GM12892 (cell line): ENCODE measurements around the gene ARHGAP10.

ENCODE experiments used
- DNase-seq: peaks from one replicate; pipeline ENCODE4 v3.0.0; 2011; ENCODE audit not compliant: insufficient read length
- FAIRE-seq: peaks from 2 replicates; lab custom pipeline; 2011; peaks lifted over from hg19 to GRCh38; lab: Jason Lieb, UNC
- POLR2A ChIP-seq: IDR thresholded peaks from 2 replicates; pipeline ENCODE4 v1.6.1; 2011; ENCODE audit warnings: low read depth, low read length, control low read depth
- POLR2AphosphoS5 ChIP-seq: IDR thresholded peaks from 2 replicates; pipeline ENCODE4 v1.6.1; 2011; ENCODE audit warnings: low read depth, low read length, control low read depth
- TAF1 ChIP-seq: IDR thresholded peaks from 2 replicates; pipeline ENCODE4 v1.6.1; 2011; ENCODE audit warnings: low read depth, mild to moderate bottlenecking, control low read depth, low read length, borderline replicate concordance

ARHGAP10 gene

DNA sequence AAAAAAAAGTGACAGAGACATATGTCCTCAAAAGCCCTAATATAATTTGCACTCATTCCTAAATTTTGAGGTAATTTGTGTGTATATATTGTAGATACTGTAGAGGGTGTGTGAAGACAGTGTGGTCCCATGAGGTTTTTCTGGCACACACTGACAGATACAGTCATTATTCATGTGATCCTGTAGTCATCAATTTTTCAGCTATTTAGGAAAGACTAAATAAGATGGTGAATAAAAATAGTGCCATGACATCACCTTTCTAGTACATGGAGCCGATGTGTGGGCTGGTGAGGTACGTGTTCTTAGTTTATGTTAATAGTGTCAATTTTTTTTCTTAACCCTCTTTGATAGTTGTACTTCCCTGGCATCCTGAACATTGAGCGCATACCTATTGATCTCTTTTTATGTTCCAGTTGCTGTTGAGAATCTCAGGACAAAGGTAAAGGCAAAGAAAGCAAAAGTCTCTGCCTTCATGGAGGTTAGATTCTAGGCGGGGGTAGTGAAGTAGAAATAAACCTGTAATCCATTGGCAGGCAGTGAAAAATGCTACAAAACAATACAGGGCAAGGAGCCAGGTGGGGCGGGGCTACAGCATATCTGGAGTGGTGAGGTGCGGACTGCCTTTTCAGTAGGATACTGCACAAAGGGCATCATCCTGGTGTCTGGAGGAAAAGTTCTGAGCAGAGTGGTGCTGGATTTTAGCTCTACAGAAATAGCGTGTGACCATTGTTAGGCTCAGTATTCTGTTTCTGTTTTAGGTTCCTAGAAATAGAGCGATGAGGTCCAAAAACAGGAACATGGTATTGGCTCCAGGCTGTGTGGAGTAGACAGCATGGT is 93.8 kb downstream of the ARHGAP10 start:
- TF ChIP-seq POLR2AphosphoS5 (no peak), POLR2A (no peak)
- no peak for FAIRE-seq
- no peak for DNase-seq

DNA sequence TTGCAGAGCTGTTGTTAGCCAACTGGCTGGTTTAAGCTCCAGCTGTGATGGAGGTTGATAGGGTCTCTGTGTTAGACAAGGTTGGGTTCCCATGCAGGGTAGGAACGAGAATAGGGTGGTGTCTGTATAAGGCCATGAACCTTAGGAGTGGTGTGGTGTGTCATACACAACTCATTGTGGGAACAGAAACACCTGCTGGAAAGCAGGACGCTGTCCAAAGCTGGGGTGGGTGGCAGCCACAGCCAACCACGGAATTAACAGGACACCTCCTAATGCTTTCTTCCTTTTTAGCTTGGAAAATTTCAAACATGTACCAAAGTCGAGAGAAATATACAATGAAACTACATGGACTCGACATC is 94.4 kb downstream of the ARHGAP10 start:
- no peak for DNase-seq
- FAIRE-seq: no peak
- TF ChIP-seq POLR2AphosphoS5 (no peak), TAF1 (no peak), POLR2A (no peak)

DNA sequence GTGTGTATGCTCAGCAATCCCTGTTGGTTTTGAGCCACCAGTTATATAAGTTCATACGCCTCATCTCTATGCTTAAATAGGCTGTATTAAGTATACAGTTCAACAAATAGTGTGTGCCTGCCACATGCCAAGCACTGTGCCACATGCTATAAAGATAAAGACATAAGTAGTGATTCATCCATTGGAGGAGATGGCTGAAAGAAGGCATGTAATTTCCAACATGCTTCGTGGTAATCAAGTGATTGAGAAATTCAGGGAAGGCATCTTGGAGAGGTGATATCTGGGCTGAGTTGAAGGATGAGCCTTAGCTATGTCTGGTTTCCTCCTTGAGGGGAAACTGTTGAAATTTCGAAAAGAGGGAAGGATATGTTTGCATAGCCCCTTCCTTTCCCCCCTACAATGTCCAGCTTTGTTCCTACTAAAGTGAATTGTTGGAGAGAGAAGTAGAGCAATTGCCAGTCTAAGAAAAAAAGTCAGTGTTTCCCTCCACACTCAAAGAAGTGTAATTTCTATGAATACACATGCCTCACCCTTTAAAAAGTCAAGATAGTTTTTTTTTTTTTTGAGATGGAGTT is 96.5 kb downstream of the ARHGAP10 start:
- FAIRE-seq (no peak), DNase-seq (no peak)
- TF ChIP-seq POLR2AphosphoS5 (no peak), POLR2A (no peak), TAF1 (no peak)

DNA sequence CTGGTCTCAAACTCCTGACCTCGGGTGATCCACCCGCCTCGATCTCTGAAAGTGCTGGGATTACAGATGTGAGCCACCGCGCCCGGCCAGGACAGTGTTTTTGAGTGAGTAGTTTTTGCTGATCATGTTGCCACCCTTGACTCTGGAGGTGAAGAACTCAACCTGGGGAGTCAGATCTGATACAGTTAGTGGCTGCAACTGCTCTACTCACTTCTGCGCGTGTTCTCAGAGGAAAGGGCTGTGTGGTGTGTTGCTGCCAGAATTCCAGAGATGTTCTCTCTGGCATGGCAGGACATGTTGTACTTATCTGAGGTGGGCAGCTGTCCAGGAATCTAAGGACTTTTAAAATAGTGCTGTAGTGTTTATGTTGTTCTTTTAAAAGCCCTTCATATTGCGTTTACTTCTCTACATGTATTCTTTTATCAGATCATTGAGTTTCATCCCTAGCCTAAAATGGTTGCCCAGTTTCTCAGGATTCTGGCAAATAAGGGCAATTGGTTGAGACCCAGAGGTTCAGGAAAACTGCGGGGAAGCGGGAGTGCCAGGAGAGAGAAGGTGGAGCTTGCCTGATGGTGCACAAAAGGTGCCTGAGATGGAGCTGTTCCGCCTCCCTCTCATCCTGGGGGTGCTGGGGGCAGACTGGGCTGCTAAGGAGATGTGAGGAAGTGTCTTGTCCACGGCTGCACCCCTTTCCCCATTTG is 97.7 kb downstream of the ARHGAP10 start:
- DNase-seq: no peak
- no peak for FAIRE-seq
- no peak for TF ChIP-seq POLR2AphosphoS5
- no peak for TF ChIP-seq TAF1
- no peak for TF ChIP-seq POLR2A

DNA sequence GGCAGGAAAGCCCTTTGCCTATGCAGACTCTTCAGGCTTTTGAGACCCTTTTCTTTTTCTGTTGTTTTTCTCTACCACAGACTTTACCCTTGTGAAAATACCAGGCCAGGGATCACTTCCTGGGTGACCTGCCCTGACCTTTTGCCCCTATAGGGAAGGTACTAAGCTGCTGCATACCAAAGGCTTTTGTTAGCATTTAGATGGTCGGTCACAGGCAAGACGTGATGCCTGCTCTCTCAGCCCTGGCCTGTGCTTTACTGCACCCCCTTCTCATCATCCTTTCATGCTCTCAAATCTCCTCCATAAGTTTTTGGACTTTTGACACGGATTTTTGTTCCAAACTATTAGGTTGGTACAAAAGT is 98.2 kb downstream of the ARHGAP10 start:
- FAIRE-seq (no peak), DNase-seq (no peak)
- TF ChIP-seq TAF1: no peak
- no peak for TF ChIP-seq POLR2A
- TF ChIP-seq POLR2AphosphoS5: no peak

DNA sequence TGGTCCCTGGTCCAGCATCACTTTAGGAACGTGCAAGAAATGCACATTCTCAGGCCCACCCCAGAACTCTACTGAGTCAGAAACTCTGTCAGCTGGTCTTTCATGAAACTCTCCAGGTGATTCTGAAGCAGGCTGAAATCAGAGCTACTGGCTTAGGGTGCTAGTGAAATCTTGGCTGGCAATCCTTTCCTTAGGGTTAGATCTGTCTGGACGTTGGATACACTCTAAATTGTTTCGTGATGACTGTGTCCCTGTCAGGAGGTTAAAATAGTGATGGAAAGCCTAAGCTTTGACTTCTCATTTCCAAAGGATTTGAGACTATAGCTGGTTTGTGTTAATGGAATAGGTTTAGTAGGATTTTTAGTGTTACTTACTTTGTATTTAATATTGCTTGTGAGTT is 99.1 kb downstream of the ARHGAP10 start:
- FAIRE-seq (no peak), DNase-seq (no peak)
- TF ChIP-seq POLR2AphosphoS5: no peak
- no peak for TF ChIP-seq TAF1
- TF ChIP-seq POLR2A: no peak

DNA sequence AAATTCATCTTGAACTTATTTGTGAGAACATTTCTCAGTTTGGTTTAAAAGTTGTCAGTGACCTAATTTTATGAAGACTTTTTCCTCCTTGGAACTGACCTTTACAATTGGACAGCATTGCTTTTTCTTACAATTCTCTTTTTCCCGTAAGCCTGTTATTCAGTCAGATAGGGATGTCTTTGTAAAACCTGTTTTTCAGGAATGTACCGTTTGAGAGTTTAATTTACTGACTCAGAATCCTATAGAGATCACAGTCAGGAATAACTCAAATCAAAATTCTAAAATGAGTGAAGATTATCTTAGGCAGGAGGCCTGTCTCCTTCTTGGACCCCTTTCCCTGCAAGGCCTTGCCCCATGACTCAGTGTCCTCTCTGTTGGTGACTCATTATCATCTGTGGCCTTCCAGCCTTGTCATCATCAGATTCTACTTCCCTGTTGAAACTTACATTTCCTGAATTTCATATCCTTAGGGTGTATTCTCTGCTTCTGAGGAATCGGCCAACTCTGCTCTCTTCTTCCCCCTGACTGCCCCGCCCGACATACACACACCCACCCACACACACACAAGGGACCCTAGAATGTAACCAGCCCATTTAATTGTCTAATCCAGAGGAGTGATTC is 99.8 kb downstream of the ARHGAP10 start:
- DNase-seq (no peak), FAIRE-seq (no peak)
- TF ChIP-seq TAF1 (no peak), POLR2AphosphoS5 (no peak), POLR2A (no peak)

DNA sequence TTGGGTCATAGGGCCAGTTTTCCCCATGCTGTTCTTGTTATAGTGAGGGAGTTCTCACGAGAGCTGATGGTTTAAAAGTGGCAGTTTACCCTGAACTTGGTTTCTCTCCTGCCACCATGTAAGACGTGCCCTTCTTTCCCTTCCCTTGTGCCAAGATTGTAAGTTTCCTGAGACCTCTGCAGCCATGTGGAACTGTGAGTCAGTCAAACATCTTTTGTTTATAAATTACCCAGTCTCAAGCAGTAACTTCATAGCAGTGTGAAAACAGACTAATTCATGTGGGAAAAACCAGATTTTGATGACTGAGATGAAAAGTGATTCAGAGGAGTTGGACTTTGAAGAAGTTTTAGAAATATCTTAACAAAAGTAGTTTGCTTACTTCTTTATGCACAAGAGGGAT is 101.4 kb downstream of the ARHGAP10 start:
- DNase-seq: no peak
- TF ChIP-seq POLR2A (no peak), POLR2AphosphoS5 (no peak), TAF1 (no peak)
- FAIRE-seq: no peak

DNA sequence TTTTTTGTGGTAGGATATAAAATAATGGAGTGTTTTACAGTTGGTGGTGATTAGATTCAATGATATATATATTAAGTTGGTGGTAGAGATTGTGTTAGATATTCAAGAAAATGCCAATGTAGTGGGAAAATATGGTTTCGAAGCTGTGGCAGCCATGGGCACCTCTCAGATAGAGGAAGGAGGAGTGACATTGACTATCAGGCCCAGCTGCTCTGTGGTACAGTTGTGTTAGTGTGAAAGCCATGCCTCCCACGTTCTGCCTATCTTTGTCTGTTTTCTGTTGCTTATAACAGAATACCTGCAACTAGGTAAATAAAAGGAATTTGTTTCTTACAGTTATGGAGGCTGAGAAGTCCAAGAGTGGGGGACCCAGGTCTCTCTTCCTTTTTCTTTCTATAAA is 101.9 kb downstream of the ARHGAP10 start:
- FAIRE-seq (no peak), DNase-seq (no peak)
- no peak for TF ChIP-seq POLR2A
- no peak for TF ChIP-seq TAF1
- TF ChIP-seq POLR2AphosphoS5: no peak

DNA sequence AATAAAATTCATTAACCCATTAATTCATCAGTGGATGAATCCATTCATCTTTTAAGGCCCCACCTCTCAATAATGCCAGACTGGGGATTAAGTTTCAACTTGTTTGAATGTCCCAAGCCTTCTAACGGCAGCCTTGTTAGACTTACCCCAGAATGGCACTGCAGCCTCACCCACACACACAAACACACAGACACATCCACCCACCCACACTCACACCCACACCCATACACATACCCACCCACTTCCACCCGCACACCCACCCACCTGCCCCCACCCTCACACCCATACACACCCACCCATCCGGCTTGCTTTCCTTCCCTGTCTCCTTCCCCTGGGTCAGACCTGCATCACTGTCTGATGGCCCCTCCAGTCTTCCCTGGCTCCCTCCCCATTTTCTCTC is 102.6 kb downstream of the ARHGAP10 start:
- TF ChIP-seq POLR2AphosphoS5: no peak
- FAIRE-seq (no peak), DNase-seq (no peak)

DNA sequence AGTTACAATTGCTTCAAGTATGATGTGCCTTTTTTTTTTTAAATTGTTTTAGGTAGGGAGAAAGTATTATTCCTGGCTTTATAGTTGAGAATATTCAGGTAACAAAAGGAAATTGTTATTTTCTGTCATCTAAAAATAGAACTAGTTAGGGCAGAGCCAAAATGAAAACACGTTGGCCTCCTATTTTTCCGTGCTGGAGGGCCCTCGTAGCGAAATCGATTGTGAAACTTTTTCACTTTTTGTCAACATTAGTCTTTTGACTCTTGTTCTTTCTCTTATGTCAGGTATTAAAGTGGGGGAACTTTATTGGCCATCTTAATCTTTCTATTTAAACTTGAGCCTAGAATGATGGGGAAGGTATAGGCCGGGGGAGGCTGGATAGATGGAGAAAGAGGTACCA is 104.9 kb downstream of the ARHGAP10 start:
- DNase-seq (no peak), FAIRE-seq (peak; percentile 74)
- TF ChIP-seq POLR2AphosphoS5 (no peak), TAF1 (no peak), POLR2A (no peak)
